Karpas-422 (cell line): ENCODE measurements around the gene ACAA2. TPM values are rescaled to one million over a fixed set of nuclear protein-coding genes. Genes with fewer than 3 reads are reported as not detected.
A peak's percentile ranks its signal among the peaks of the same experiment; 100 is the strongest.

ENCODE experiments used
- DNase-seq: peaks from one replicate; pipeline ENCODE4 v3.0.0-alpha.2; 2015
- H2AFZ ChIP-seq: fragments of 200-600 bp; sonication (generic); 2 replicates; pipeline ENCODE4 v1.6.1; 2014; ENCODE audit warnings: antibody characterized with exemption, low read length, mixed read lengths
- H3K27ac ChIP-seq: fragments of 200-600 bp; sonication (generic); 2 replicates; pipeline ENCODE4 v1.5.1; 2014; ENCODE audit warnings: mild to moderate bottlenecking, low read length, moderate library complexity
- H3K27me3 ChIP-seq: fragments of 200-600 bp; sonication (generic); 2 replicates; pipeline ENCODE4 v1.6.1; 2014; ENCODE audit warnings: low read length, mixed read lengths
- H3K36me3 ChIP-seq: fragments of 200-600 bp; sonication (generic); 2 replicates; pipeline ENCODE4 v1.6.1; 2014; ENCODE audit warnings: low read length, mixed read lengths; ENCODE audit not compliant: insufficient read depth
- H3K4me1 ChIP-seq: fragments of 200-600 bp; sonication (generic); 2 replicates; pipeline ENCODE4 v1.6.1; 2014; ENCODE audit warnings: mild to moderate bottlenecking, low read length, mixed read lengths
- H3K4me2 ChIP-seq: fragments of 200-600 bp; sonication (generic); 2 replicates; pipeline ENCODE4 v1.6.1; 2014; ENCODE audit warnings: low read length, low read depth, mild to moderate bottlenecking; ENCODE audit not compliant: poor library complexity, severe bottlenecking
- H3K4me3 ChIP-seq: fragments of 200-600 bp; sonication (generic); 2 replicates; pipeline ENCODE4 v1.5.1; 2014; ENCODE audit warnings: mild to moderate bottlenecking, antibody characterized with exemption, low read length, mixed read lengths
- H3K79me2 ChIP-seq: fragments of 200-600 bp; sonication (generic); 2 replicates; pipeline ENCODE4 v1.6.1; 2014; ENCODE audit warnings: mild to moderate bottlenecking, low read length, mixed read lengths
- H3K9ac ChIP-seq: fragments of 200-600 bp; sonication (generic); 2 replicates; pipeline ENCODE4 v1.6.0; 2014; ENCODE audit warnings: low read length
- H3K9me2 ChIP-seq: fragments of 200-600 bp; sonication (generic), shearing (Covaris generic); replicated peaks from 2 replicates; pipeline ENCODE4 v1.6.0; 2014; ENCODE audit warnings: mild to moderate bottlenecking, low read length, moderate library complexity; ENCODE audit not compliant: insufficient read depth
- H3K9me3 ChIP-seq: fragments of 300-700, 200-600 bp; sonication (generic); 2 replicates; pipeline ENCODE4 v1.6.1; 2014; ENCODE audit warnings: low read length, mixed read lengths
- H4K20me1 ChIP-seq: fragments of 200-600 bp; sonication (generic); 2 replicates; pipeline ENCODE4 v1.6.1; 2014; ENCODE audit warnings: mild to moderate bottlenecking, antibody characterized with exemption, low read length, low read depth; ENCODE audit not compliant: insufficient read depth
- total RNA-seq: library from RNA; depleted of rRNA; stranded (reverse); fragments of >200 nt; shearing (Covaris generic); gene quantifications from 2 replicates; pipeline ENCODE4 v1.2.3, GENCODE V29; 2014; ENCODE audit warnings: low replicate concordance

The ACAA2 gene
- total RNA-seq, 1 experiment from 2014 or later, result 46.9 TPM

- no peaks in the 10 kb centered on the region for H3K27me3 ChIP-seq
- no peaks in the 10 kb centered on the region for H4K20me1 ChIP-seq
- DNase-seq, result no peak
- no peak overlapping the region for H3K9ac ChIP-seq
- H3K9me3 ChIP-seq, result no peaks in the 10 kb centered on the region
- no peaks in the 10 kb centered on the region for H3K9me2 ChIP-seq
- H3K4me3 ChIP-seq, result no peak overlapping the region
- no peak overlapping the region for H2AFZ ChIP-seq
- no peaks in the 10 kb centered on the region for H3K4me1 ChIP-seq
- H3K79me2 ChIP-seq, result no peaks in the 10 kb centered on the region
- H3K36me3 ChIP-seq, result no peaks in the 10 kb centered on the region
- no peak overlapping the region for H3K27ac ChIP-seq
- no peak overlapping the region for H3K4me2 ChIP-seq
These were observed 20.5 kb upstream of the ACAA2 start for GRCh38 chr18:49833814-49834213.

- H3K9ac ChIP-seq, result no peak overlapping the region
- H4K20me1 ChIP-seq, result no peaks in the 10 kb centered on the region
- no peaks in the 10 kb centered on the region for H3K4me1 ChIP-seq
- H3K4me2 ChIP-seq, result no peak overlapping the region
- H2AFZ ChIP-seq, result no peak overlapping the region
- H3K9me3 ChIP-seq, result no peaks in the 10 kb centered on the region
- H3K4me3 ChIP-seq, result no peak overlapping the region
- no peak for DNase-seq
- no peak overlapping the region for H3K27ac ChIP-seq
- no peaks in the 10 kb centered on the region for H3K27me3 ChIP-seq
- no peaks in the 10 kb centered on the region for H3K9me2 ChIP-seq
- no peaks in the 10 kb centered on the region for H3K79me2 ChIP-seq
- H3K36me3 ChIP-seq, result no peaks in the 10 kb centered on the region
These were observed 18.9 kb upstream of the ACAA2 start for GRCh38 chr18:49832221-49832647.

- no peak overlapping the region for H3K4me3 ChIP-seq
- no peaks in the 10 kb centered on the region for H3K36me3 ChIP-seq
- DNase-seq, result no peak
- no peaks in the 10 kb centered on the region for H3K9me2 ChIP-seq
- no peak overlapping the region for H3K4me2 ChIP-seq
- H2AFZ ChIP-seq, result no peak overlapping the region
- no peaks in the 10 kb centered on the region for H3K9me3 ChIP-seq
- H4K20me1 ChIP-seq, result no peaks in the 10 kb centered on the region
- H3K27me3 ChIP-seq, result no peaks in the 10 kb centered on the region
- H3K9ac ChIP-seq, result no peak overlapping the region
- no peak overlapping the region for H3K27ac ChIP-seq
- H3K4me1 ChIP-seq, result no peaks in the 10 kb centered on the region
- no peaks in the 10 kb centered on the region for H3K79me2 ChIP-seq
These were observed 14.7 kb upstream of the ACAA2 start for GRCh38 chr18:49827996-49828395.

GRCh38 chr18:49819823-49820671, 6.7 kb upstream of the ACAA2 start:
- no peaks in the 10 kb centered on the region for H3K27me3 ChIP-seq
- no peaks in the 10 kb centered on the region for H3K4me1 ChIP-seq
- no peaks in the 10 kb centered on the region for H3K9me3 ChIP-seq
- no peaks in the 10 kb centered on the region for H3K36me3 ChIP-seq
- no peak overlapping the region for H3K27ac ChIP-seq
- no peaks in the 10 kb centered on the region for H4K20me1 ChIP-seq
- H3K9ac ChIP-seq, result no peak overlapping the region
- H3K79me2 ChIP-seq, result no peaks in the 10 kb centered on the region
- H3K4me3 ChIP-seq, result no peak overlapping the region
- no peak for DNase-seq
- no peak overlapping the region for H3K4me2 ChIP-seq
- no peak overlapping the region for H2AFZ ChIP-seq
- no peaks in the 10 kb centered on the region for H3K9me2 ChIP-seq

- Histone ChIP-seq H3K9me2 (no peaks in the 10 kb centered on the region), H3K4me1 (peaks cover 5% of the 10 kb centered on the region), H3K36me3 (no peaks in the 10 kb centered on the region), H3K4me3 (no peak overlapping the region), H3K27ac (no peak overlapping the region), H3K79me2 (no peaks in the 10 kb centered on the region), H3K4me2 (no peak overlapping the region), H3K27me3 (no peaks in the 10 kb centered on the region), H3K9ac (no peak overlapping the region), H3K9me3 (no peaks in the 10 kb centered on the region), H4K20me1 (no peaks in the 10 kb centered on the region), H2AFZ (no peak overlapping the region)
- no peak for DNase-seq
These were observed 5.8 kb upstream of the ACAA2 start for GRCh38 chr18:49819071-49819662.

- H3K4me1 ChIP-seq, result peaks cover 5% of the 10 kb centered on the region
- H2AFZ ChIP-seq, result no peak overlapping the region
- H3K36me3 ChIP-seq, result no peaks in the 10 kb centered on the region
- no peak for DNase-seq
- peaks cover 4% of the 10 kb centered on the region for H3K79me2 ChIP-seq
- no peaks in the 10 kb centered on the region for H3K27me3 ChIP-seq
- H4K20me1 ChIP-seq, result no peaks in the 10 kb centered on the region
- H3K4me3 ChIP-seq, result no peak overlapping the region
- no peak overlapping the region for H3K9ac ChIP-seq
- H3K9me2 ChIP-seq, result no peaks in the 10 kb centered on the region
- H3K27ac ChIP-seq, result no peak overlapping the region
- no peaks in the 10 kb centered on the region for H3K9me3 ChIP-seq
- no peak overlapping the region for H3K4me2 ChIP-seq
These were observed 4.6 kb upstream of the ACAA2 start for GRCh38 chr18:49817947-49818346.

- no peaks in the 10 kb centered on the region for H3K27me3 ChIP-seq
- no peak overlapping the region for H3K9ac ChIP-seq
- no peak for DNase-seq
- no peak overlapping the region for H3K4me2 ChIP-seq
- no peaks in the 10 kb centered on the region for H3K36me3 ChIP-seq
- H3K4me1 ChIP-seq, result peaks cover 22% of the 10 kb centered on the region
- no peaks in the 10 kb centered on the region for H4K20me1 ChIP-seq
- H3K27ac ChIP-seq, result no peak overlapping the region
- H3K4me3 ChIP-seq, result no peak overlapping the region
- H3K9me2 ChIP-seq, result no peaks in the 10 kb centered on the region
- no peaks in the 10 kb centered on the region for H3K9me3 ChIP-seq
- no peak overlapping the region for H2AFZ ChIP-seq
- H3K79me2 ChIP-seq, result peaks cover 25% of the 10 kb centered on the region
These were observed 2.6 kb upstream of the ACAA2 start for GRCh38 chr18:49815927-49816326.

GRCh38 chr18:49814147-49814499, 790 bp upstream of the ACAA2 start:
- no peaks in the 10 kb centered on the region for H3K9me2 ChIP-seq
- H3K4me2 ChIP-seq, result peak overlapping the region; percentile 95
- H3K9me3 ChIP-seq, result peaks cover 3% of the 10 kb centered on the region; the same call in 1 of the 2 replicates
- peak overlapping the region; percentile 73 for H3K4me3 ChIP-seq
- peak overlapping the region; percentile 88 for H3K9ac ChIP-seq
- H2AFZ ChIP-seq, result peak overlapping the region; percentile 97
- peaks cover 22% of the 10 kb centered on the region for H3K4me1 ChIP-seq
- peak overlapping the region; percentile 89; the same call in 1 of the 2 replicates for H3K27ac ChIP-seq
- H3K79me2 ChIP-seq, result peaks cover 41% of the 10 kb centered on the region
- no peaks in the 10 kb centered on the region for H3K36me3 ChIP-seq
- H4K20me1 ChIP-seq, result no peaks in the 10 kb centered on the region
- no peaks in the 10 kb centered on the region for H3K27me3 ChIP-seq
- DNase-seq, result no peak
